Mesendoderm (in vitro differentiated cells): ENCODE results near the gene PDE4D.

Experiments used
- DNase-seq: peaks from one replicate; pipeline ENCODE4 v3.0.0; 2013
- H2AK5ac ChIP-seq: 2 replicates; pipeline ENCODE4 v1.6.1; 2013; ENCODE audit warnings: low read length, inconsistent platforms
- H2BK120ac ChIP-seq: 2 replicates; pipeline ENCODE4 v1.6.1; 2013; ENCODE audit warnings: low read depth, mild to moderate bottlenecking, low read length, moderate library complexity, mixed read lengths
- H2BK15ac ChIP-seq: replicated peaks from 2 replicates; pipeline ENCODE4 v1.6.1; 2013; ENCODE audit warnings: low read depth, mild to moderate bottlenecking, moderate library complexity
- H2BK5ac ChIP-seq: 2 replicates; pipeline ENCODE4 v1.6.1; 2013; ENCODE audit warnings: low read length, inconsistent platforms
- H3K18ac ChIP-seq: 2 replicates; pipeline ENCODE4 v1.6.1; 2013; ENCODE audit warnings: mild to moderate bottlenecking, low read length, mixed read lengths
- H3K23ac ChIP-seq: one replicate; pipeline ENCODE4 v1.6.1; 2013; ENCODE audit warnings: low read length
- H3K27ac ChIP-seq: 2 replicates; pipeline ENCODE4 v1.5.1; 2013; ENCODE audit warnings: low read depth, mild to moderate bottlenecking, inconsistent platforms, low read length, moderate library complexity
- H3K27me3 ChIP-seq: 2 replicates; pipeline ENCODE4 v1.6.1; 2013; ENCODE audit warnings: low read length, control low read depth, mild to moderate bottlenecking, inconsistent platforms; ENCODE audit not compliant: insufficient read depth, poor library complexity
- H3K36me3 ChIP-seq: 2 replicates; pipeline ENCODE4 v1.6.1; 2013; ENCODE audit warnings: low read length, inconsistent platforms; ENCODE audit not compliant: control insufficient read depth, insufficient read depth
- H3K4ac ChIP-seq: one replicate; pipeline ENCODE4 v1.6.1; 2013; ENCODE audit warnings: low read depth, mild to moderate bottlenecking, low read length, moderate library complexity
- H3K4me1 ChIP-seq: 2 replicates; pipeline ENCODE4 v1.6.1; 2013; ENCODE audit warnings: low read depth, low read length, inconsistent platforms; ENCODE audit not compliant: control insufficient read depth
- H3K4me2 ChIP-seq: 2 replicates; pipeline ENCODE4 v1.6.1; 2013; ENCODE audit warnings: low read length
- H3K4me3 ChIP-seq: 2 replicates; pipeline ENCODE4 v1.5.1; 2013; ENCODE audit warnings: mild to moderate bottlenecking, low read length
- H3K56ac ChIP-seq: one replicate; pipeline ENCODE4 v1.6.1; 2013; ENCODE audit warnings: low read length
- H3K79me1 ChIP-seq: 2 replicates; pipeline ENCODE4 v1.6.1; 2013; ENCODE audit warnings: low read length, inconsistent platforms
- H3K79me2 ChIP-seq: 2 replicates; pipeline ENCODE4 v1.6.1; 2013; ENCODE audit warnings: mild to moderate bottlenecking, low read length; ENCODE audit not compliant: control insufficient read depth, insufficient read depth
- H3K9ac ChIP-seq: 2 replicates; pipeline ENCODE4 v1.6.1; 2013; ENCODE audit warnings: low read length, inconsistent platforms
- H4K5ac ChIP-seq: one replicate; pipeline ENCODE4 v1.6.1; 2013; ENCODE audit warnings: low read length
- H4K8ac ChIP-seq: one replicate; pipeline ENCODE4 v1.6.1; 2013; ENCODE audit warnings: low read depth, mild to moderate bottlenecking, control low read depth, low read length, moderate library complexity
- WGBS: extraction: QIAGEN DNeasy Blood & Tissue Kit; methylation state at CpG from one replicate; pipeline ENCODE4 v1.1.7; 2013; ENCODE audit warnings: low lambda C conversion rate, missing lambda C conversion rate; ENCODE audit not compliant: insufficient coverage; ENCODE audit errors: extremely low coverage; 5-methylcytosine and 5-hydroxymethylcytosine counted together

The PDE4D gene

GRCh38 chr5:59624898-59625297 is 268.6 kb downstream of the PDE4D start:
- no peak overlapping the region for H3K4me3 ChIP-seq
- H3K36me3 ChIP-seq: no peaks in the 10 kb centered on the region
- no peak overlapping the region for H3K56ac ChIP-seq
- no peak overlapping the region for H2BK120ac ChIP-seq
- no peak overlapping the region for H4K5ac ChIP-seq
- H3K27me3 ChIP-seq: no peaks in the 10 kb centered on the region
- no CpG with 5 or more reads among the region's 2 CpGs for WGBS
- H3K79me2 ChIP-seq: no peaks in the 10 kb centered on the region
- H3K18ac ChIP-seq: no peak overlapping the region
- no peaks in the 10 kb centered on the region for H3K4me1 ChIP-seq
- DNase-seq: peak; percentile 60
- no peak overlapping the region for H2BK15ac ChIP-seq
- H3K27ac ChIP-seq: no peak overlapping the region
- no peaks in the 10 kb centered on the region for H3K79me1 ChIP-seq
- no peak overlapping the region for H3K4me2 ChIP-seq
- no peak overlapping the region for H2BK5ac ChIP-seq
- no peak overlapping the region for H3K4ac ChIP-seq
- no peak overlapping the region for H4K8ac ChIP-seq
- H3K23ac ChIP-seq: no peak overlapping the region
- no peak overlapping the region for H2AK5ac ChIP-seq
- no peak overlapping the region for H3K9ac ChIP-seq

GRCh38 chr5:59622848-59623247 is 270.7 kb downstream of the PDE4D start:
- no peaks in the 10 kb centered on the region for H3K79me1 ChIP-seq
- H2BK120ac ChIP-seq: no peak overlapping the region
- DNase-seq: no peak
- H3K23ac ChIP-seq: no peak overlapping the region
- H3K4ac ChIP-seq: no peak overlapping the region
- H4K8ac ChIP-seq: no peak overlapping the region
- no peak overlapping the region for H3K4me2 ChIP-seq
- peak overlapping the region; percentile 68 for H3K18ac ChIP-seq
- no peak overlapping the region for H4K5ac ChIP-seq
- H3K36me3 ChIP-seq: no peaks in the 10 kb centered on the region
- no peaks in the 10 kb centered on the region for H3K4me1 ChIP-seq
- no peak overlapping the region for H2BK5ac ChIP-seq
- H3K27me3 ChIP-seq: no peaks in the 10 kb centered on the region
- H3K9ac ChIP-seq: no peak overlapping the region
- no peak overlapping the region for H3K56ac ChIP-seq
- H3K27ac ChIP-seq: no peak overlapping the region
- no peak overlapping the region for H3K4me3 ChIP-seq
- no peak overlapping the region for H2AK5ac ChIP-seq
- WGBS: no CpG with 5 or more reads among the region's 2 CpGs
- peak overlapping the region; percentile 57 for H2BK15ac ChIP-seq
- no peaks in the 10 kb centered on the region for H3K79me2 ChIP-seq

GRCh38 chr5:59621477-59621876 is 272.0 kb downstream of the PDE4D start:
- Histone ChIP-seq H3K4me3 (no peak overlapping the region), H2BK5ac (no peak overlapping the region), H3K18ac (no peak overlapping the region), H3K56ac (no peak overlapping the region), H2AK5ac (no peak overlapping the region), H3K27ac (no peak overlapping the region), H3K23ac (no peak overlapping the region), H4K5ac (no peak overlapping the region), H3K4me1 (no peaks in the 10 kb centered on the region), H3K36me3 (no peaks in the 10 kb centered on the region), H3K27me3 (no peaks in the 10 kb centered on the region), H3K79me1 (no peaks in the 10 kb centered on the region), H3K4me2 (no peak overlapping the region), H3K79me2 (no peaks in the 10 kb centered on the region), H2BK120ac (no peak overlapping the region), H3K9ac (no peak overlapping the region), H2BK15ac (no peak overlapping the region), H3K4ac (no peak overlapping the region), H4K8ac (no peak overlapping the region)
- no peak for DNase-seq

GRCh38 chr5:59620535-59621212 is 272.9 kb downstream of the PDE4D start:
- H3K18ac ChIP-seq: no peak overlapping the region
- no peak overlapping the region for H3K4me3 ChIP-seq
- no peak overlapping the region for H2BK5ac ChIP-seq
- H3K4me1 ChIP-seq: no peaks in the 10 kb centered on the region
- no peaks in the 10 kb centered on the region for H3K36me3 ChIP-seq
- no peak for DNase-seq
- H3K27ac ChIP-seq: no peak overlapping the region
- no peaks in the 10 kb centered on the region for H3K79me1 ChIP-seq
- H3K4ac ChIP-seq: no peak overlapping the region
- H3K56ac ChIP-seq: no peak overlapping the region
- no peak overlapping the region for H4K5ac ChIP-seq
- H3K23ac ChIP-seq: no peak overlapping the region
- H2BK15ac ChIP-seq: no peak overlapping the region
- no peak overlapping the region for H3K9ac ChIP-seq
- no peaks in the 10 kb centered on the region for H3K27me3 ChIP-seq
- no peaks in the 10 kb centered on the region for H3K79me2 ChIP-seq
- no peak overlapping the region for H4K8ac ChIP-seq
- no peak overlapping the region for H2BK120ac ChIP-seq
- H3K4me2 ChIP-seq: no peak overlapping the region
- no peak overlapping the region for H2AK5ac ChIP-seq

GRCh38 chr5:59618644-59619043 is 274.9 kb downstream of the PDE4D start:
- H2AK5ac ChIP-seq: no peak overlapping the region
- no peaks in the 10 kb centered on the region for H3K79me1 ChIP-seq
- H2BK120ac ChIP-seq: no peak overlapping the region
- H3K56ac ChIP-seq: no peak overlapping the region
- no peak overlapping the region for H3K4ac ChIP-seq
- no peaks in the 10 kb centered on the region for H3K4me1 ChIP-seq
- H3K27ac ChIP-seq: no peak overlapping the region
- H3K27me3 ChIP-seq: no peaks in the 10 kb centered on the region
- H3K23ac ChIP-seq: no peak overlapping the region
- H3K79me2 ChIP-seq: no peaks in the 10 kb centered on the region
- no peak overlapping the region for H3K9ac ChIP-seq
- H4K8ac ChIP-seq: no peak overlapping the region
- DNase-seq: no peak
- no peak overlapping the region for H2BK15ac ChIP-seq
- WGBS: no CpG with 5 or more reads among the region's 3 CpGs
- H3K18ac ChIP-seq: no peak overlapping the region
- H4K5ac ChIP-seq: no peak overlapping the region
- H3K4me3 ChIP-seq: no peak overlapping the region
- H3K4me2 ChIP-seq: no peak overlapping the region
- H3K36me3 ChIP-seq: no peaks in the 10 kb centered on the region
- H2BK5ac ChIP-seq: no peak overlapping the region

GRCh38 chr5:59617186-59617771 is 276.2 kb downstream of the PDE4D start:
- Histone ChIP-seq H3K4me1 (no peaks in the 10 kb centered on the region), H3K36me3 (no peaks in the 10 kb centered on the region), H3K27me3 (no peaks in the 10 kb centered on the region), H4K8ac (no peak overlapping the region), H3K23ac (no peak overlapping the region), H3K79me1 (no peaks in the 10 kb centered on the region), H2BK120ac (no peak overlapping the region), H2BK5ac (no peak overlapping the region), H3K4me2 (no peak overlapping the region), H3K56ac (no peak overlapping the region), H2AK5ac (no peak overlapping the region), H3K9ac (no peak overlapping the region), H2BK15ac (no peak overlapping the region), H3K4ac (no peak overlapping the region), H4K5ac (no peak overlapping the region), H3K4me3 (no peak overlapping the region), H3K27ac (no peak overlapping the region), H3K79me2 (no peaks in the 10 kb centered on the region), H3K18ac (no peak overlapping the region)
- no peak for DNase-seq
- no CpG with 5 or more reads among the region's 9 CpGs for WGBS
